DLD1 (cell line): ENCODE measurements around the gene BTG1.

Source experiments
- in situ Hi-C: cut with HindIII; loops from 2 replicates; pipeline ENCODE4 v1.10.0; 2017; ENCODE audit warnings: low sequenced_read_pairs

BTG1 gene

GRCh38 chr12:92134638-92135274 lies 10.9 kb downstream of the BTG1 start:
- in situ Hi-C loops: no loop called here

- in situ Hi-C loops: no loop called here
Measured at GRCh38 chr12:92133795-92134637, 11.6 kb downstream of the BTG1 start.

GRCh38 chr12:92133171-92133570 lies 12.5 kb downstream of the BTG1 start:
- in situ Hi-C loops: no loop called here

- in situ Hi-C loops: no loop called here
Measured at GRCh38 chr12:92132288-92132687, 13.4 kb downstream of the BTG1 start.

GRCh38 chr12:92130999-92131398 lies 14.6 kb downstream of the BTG1 start:
- in situ Hi-C loops: no loop called here

GRCh38 chr12:92129609-92130008 lies 16.0 kb downstream of the BTG1 start:
- in situ Hi-C loops: no loop called here

- in situ Hi-C loops: no loop called here
Measured at GRCh38 chr12:92128612-92129011, 17.0 kb downstream of the BTG1 start.

- in situ Hi-C loops: no loop called here
Measured at GRCh38 chr12:92124689-92125029, 21.0 kb downstream of the BTG1 start.

GRCh38 chr12:92123780-92124688 lies 21.6 kb downstream of the BTG1 start:
- in situ Hi-C loops: no loop called here

- in situ Hi-C loops: no loop called here
Measured at GRCh38 chr12:92122941-92123779, 22.5 kb downstream of the BTG1 start.

- in situ Hi-C loops: no loop called here
Measured at GRCh38 chr12:92121826-92122225, 23.8 kb downstream of the BTG1 start.

- in situ Hi-C loops: no loop called here
Measured at GRCh38 chr12:92118826-92119536, 26.7 kb downstream of the BTG1 start.

- in situ Hi-C loops: no loop called here
Measured at GRCh38 chr12:92114834-92115233, 30.8 kb downstream of the BTG1 start.

- in situ Hi-C loops: no loop called here
Measured at GRCh38 chr12:92111256-92111655, 34.4 kb downstream of the BTG1 start.

GRCh38 chr12:92110083-92110640 lies 35.5 kb downstream of the BTG1 start:
- in situ Hi-C loops: no loop called here

- in situ Hi-C loops: no loop called here
Measured at GRCh38 chr12:92109613-92110012, 36.0 kb downstream of the BTG1 start.

- in situ Hi-C loops: no loop called here
Measured at GRCh38 chr12:92108651-92109050, 37.0 kb downstream of the BTG1 start.

- in situ Hi-C loops: no loop called here
Measured at GRCh38 chr12:92107621-92108131, 38.0 kb downstream of the BTG1 start.

GRCh38 chr12:92107094-92107493 lies 38.6 kb downstream of the BTG1 start:
- in situ Hi-C loops: no loop called here
